HG03135 (cell line): ENCODE results near the gene RHBDD2.
"Not testable (repeated sequence)": the region's sequence is repeated elsewhere in the genome, so short reads cannot be mapped to it uniquely, and the experiment has no call there.

Source experiments
- ATAC-seq: cut with Tn5 transposase; IDR thresholded peaks from one replicate; pipeline ENCODE4 v1.9.1; 2021; ENCODE audit warnings: mild to moderate bottlenecking, moderate library complexity; ENCODE audit not compliant: unreplicated experiment

RHBDD2 gene

DNA sequence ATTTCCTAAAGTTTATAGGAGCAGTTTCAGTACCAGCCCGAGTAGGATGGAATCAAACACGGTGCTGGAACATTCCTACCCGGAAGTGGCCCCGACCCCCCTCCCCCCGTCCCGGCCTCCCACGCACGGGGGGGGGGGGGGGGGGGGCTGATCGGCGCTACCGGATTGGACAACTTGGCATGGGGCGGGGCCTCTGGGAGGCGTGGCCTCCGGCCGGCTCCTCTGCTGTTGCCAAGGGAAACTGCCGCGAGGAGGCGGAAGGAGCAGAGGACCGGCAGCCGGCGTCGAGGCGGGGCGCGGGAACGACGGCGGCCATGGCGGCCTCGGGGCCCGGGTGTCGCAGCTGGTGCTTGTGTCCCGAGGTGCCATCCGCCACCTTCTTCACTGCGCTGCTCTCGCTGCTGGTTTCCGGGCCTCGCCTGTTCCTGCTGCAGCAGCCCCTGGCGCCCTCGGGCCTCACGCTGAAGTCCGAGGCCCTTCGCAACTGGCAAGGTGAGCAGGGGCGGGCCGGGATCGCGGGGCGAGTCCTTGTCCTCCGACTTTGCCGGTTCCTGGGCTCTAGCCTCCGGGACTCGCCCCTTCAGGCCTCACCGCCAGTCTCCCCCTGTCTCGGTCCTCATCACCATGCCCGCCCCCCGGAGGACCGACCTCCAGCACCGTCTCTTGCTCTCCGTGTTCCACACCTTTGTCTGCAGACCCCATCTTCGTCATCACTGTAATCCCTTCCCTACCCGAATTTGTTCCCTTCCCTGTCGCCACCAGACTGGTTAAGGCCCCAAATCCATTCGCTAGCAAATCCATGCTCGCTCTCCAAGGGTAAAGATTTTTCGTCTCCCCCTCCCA is at the start of gene RHBDD2:
Gene RHBDD2 (plus strand): TSS at position 266 of the 843 bp plus-strand sequence. CDS start 49 bp downstream, at position 315.
- ATAC-seq, result peak; percentile 91

DNA sequence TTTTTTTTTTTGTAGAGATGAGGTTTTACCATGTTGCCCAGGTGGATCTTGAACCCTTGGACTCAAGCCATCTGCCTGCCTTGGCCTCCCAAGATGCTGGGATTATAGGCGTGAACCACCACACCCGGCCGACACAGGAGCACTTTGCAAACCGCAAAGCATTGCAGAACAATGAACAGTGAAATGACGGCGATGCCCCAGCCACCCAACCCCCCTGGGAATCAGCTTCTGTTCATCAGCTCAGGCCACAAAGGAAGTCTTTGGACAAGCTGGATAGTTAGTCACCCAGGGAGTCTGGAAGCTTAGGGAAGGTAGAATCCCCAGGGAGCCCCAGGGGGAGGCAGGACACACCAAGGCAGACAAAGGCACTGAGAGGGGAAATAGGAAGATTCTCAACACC is 49.2 kb upstream of the RHBDD2 start:
- ATAC-seq, result not testable (repeated sequence)

DNA sequence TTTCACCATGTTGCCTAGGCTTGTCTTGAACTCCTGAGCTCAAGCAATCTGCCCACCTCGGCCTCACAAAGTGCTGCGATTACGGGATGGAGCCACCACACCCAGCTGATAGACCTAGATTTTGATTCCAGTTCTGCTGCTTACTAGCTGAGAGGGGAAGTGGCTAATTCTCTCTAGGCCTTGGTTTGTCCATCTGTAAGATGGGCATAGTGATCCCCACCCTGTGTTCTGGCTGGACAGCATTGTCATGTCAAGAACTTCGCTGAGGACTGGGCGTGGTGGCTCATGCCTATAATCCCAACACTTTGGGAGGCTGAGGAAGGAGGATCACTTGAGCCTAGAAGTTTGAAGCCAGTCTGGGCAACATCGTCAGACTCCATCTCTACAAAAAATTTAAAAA is 47.9 kb upstream of the RHBDD2 start:
- ATAC-seq, result no peak

DNA sequence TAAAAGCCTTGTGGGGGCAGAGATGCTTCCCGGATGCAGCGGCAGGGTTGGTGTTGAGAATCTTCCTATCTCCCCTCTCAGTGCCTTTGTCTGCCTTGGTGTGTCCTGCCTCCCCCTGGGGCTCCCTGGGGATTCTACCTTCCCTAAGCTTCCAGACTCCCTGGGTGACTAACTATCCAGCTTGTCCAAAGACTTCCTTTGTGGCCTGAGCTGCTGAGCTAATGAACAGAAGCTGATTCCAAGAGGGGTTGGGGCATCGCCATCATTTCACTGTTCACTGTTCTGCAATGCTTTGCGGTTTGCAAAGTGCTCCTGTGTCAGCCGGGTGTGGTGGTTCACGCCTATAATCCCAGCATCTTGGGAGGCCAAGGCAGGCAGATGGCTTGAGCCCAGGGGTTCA is 45.2 kb upstream of the RHBDD2 start:
- ATAC-seq, result not testable (repeated sequence)

DNA sequence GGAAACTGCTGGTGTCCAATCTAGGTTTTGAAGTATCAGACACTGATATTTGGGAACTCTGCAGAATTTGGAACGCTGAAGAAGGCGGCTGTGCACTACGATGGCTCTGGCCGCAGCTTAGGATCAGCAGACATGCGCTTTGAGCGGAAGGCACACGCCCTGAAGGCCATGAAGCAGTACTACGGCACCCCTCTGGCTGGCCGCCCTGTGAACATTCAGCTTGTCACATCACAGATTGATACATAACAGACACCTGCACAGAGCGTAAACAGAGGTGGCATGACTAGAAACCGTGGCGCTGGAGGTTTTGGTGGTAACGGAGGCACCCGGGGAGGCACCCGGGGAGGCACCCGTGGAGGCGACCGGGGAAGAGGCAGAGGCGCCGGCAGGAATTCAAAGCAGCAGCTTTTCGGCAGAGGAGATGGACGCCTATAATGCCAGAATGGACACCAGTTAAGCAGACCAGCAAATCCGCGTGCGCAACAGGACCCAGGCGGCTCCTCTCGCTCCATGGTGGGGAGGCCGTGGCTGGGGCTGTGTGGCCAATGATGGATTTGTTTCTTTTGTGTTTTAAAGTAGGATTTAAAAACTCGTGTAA is 43.0 kb upstream of the RHBDD2 start:
- ATAC-seq, result no peak

DNA sequence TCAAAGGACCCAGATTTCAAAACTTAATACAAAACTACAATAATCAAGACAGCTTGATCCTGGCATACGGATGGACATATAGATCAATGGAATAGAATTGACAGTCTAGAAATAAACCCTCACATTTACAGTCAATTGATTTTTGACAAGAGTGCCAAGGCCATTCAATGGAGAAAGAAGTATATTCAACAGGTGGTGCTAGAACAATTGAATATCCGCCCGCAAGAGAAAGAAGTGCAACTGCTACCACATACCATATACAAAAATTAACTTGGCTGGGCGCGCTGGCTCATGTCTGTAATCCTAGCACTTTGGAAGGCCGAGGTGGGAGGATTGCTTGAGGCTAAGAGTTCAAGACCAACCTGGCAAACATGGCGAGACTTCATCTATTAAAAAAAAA is 42.0 kb upstream of the RHBDD2 start:
- no peak for ATAC-seq

DNA sequence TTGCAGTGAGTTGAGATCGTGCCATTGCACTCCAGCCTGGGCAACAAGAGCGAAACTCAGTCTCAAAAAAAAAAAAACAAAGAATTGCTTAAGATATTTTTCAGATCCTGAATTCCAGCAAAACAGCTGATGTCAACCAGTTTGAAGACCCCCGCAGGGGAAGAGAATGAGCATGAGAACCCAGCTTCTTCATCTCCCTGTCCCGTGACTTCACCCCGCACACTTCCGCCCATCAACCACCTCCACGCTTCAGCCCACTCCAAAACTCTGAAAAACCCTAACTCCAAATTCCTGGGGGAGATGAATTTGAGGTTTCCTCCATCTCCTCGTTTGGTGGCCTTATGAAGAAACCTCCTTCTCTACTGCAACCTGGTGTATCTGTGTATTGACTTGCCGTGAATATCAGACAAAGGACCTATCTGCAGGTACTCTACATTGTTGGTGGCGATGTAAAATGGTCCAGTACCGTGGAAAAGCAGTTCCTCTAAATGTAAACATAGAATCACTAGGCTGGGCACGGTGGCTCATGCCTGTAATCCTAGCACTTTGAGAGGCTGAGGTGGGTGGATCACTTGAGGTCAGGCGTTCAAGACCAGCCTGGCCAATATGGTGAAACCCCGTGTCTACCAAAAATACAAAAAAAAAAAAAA is 40.4 kb upstream of the RHBDD2 start:
- ATAC-seq, result not testable (repeated sequence)

DNA sequence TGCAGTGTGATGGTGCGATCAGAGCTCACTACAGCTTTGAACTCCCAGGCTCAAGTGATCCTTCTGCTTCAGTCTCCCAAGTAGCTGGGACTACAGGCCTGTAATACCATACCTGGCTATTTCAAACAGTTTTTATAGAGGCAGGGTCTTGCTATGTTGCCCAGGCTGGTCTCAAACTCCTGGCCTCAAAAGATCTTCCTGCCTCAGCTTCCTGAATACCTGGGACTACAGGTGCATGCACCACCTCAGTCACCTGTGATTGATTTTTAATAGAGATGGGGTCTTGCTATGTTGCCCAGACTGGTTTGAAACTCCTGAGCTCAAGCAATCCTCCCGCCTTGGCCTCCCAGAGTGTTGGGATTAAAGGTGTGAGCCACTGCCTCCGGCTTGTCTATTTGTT is 38.8 kb upstream of the RHBDD2 start:
- no peak for ATAC-seq

DNA sequence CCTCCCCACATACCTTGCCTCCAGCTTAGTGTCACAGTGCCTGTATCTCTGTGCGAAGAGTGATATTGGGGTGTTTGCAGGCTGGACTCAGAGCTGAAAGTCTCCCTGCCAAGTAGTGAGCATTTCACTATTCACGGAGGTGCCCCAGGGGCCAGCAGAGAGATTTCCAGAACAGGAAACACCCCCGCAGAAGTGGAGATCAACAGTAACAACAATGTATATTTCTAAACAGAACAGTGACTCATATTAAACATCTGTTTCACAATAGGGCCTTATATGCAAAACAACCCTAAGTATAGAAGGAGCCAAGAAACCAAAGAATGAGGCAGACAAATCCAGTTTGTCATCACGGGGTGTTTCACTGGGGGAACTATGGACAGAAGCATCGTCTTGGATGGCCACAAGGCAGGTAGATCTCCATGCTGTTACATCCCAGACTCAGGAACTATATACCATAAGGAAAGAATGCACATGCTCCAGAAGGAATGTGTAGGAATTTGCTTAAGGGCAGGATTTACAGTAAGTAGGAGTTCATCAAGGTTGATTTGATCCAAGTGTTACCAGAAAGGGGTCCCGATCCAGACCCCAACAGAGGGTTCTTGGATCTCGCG is 35.9 kb upstream of the RHBDD2 start:
- ATAC-seq, result peak; percentile 85

DNA sequence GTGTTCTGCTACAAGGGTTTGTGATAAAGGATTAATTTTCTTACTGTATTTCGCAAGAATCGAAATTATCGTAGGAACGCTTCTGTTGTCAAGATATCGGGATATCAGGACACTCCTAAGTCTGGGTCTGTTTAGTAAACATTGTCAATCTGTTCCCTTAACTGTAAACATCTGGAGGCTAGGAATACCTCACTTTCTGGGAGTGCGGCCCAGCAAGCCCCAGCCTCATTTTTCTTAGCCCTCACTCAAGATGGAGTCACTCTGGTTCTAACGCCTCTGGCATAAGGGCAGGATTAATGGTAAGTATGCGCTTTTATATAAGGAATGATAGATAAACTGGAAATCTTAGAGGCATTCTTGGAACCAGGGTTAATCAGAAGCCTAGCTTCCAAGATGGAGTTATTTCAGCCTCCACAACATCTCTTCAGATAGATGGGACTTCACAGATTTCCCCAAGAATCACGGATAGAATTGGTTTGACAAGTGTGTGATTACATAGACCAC is 35.2 kb upstream of the RHBDD2 start:
- no peak for ATAC-seq

DNA sequence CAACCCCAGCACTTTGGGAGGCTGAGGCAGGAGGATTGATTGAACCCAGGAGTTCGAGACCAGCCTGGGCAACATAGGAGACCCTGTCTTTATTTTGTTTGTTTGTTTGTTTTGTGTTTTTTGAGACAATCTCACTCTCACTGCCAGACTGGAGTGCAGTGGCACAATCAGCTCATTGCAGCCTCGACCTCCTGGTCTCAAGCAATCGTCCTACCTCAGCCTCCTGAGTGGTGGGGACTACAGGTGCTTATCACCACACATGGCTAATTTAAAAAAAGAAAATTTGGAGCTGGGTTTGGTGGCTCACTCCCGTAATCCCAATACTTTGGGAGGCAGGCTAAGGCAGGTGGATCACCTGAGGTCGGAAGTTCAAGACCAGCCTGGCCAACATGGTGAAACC is 34.7 kb upstream of the RHBDD2 start:
- no peak for ATAC-seq

DNA sequence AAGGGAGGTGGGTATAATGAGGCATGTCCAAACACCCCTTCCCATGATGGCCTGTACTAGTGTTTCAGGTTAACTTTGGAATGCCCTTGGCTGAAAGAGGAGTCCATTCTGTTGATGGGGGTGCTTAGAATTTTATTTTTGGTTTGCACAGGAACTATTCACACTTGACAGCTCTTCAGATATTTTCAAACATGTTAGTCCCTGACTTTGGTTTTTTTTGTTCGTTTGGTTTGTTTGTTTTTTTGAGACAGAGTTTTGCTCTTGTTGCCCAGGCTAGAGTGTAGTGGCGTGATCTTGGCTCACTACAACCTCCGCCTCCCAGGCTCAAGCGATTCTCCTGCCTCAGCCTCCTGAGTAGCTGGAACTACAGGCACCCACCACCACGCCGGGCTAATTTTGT is 33.7 kb upstream of the RHBDD2 start:
- ATAC-seq, result not testable (repeated sequence)

DNA sequence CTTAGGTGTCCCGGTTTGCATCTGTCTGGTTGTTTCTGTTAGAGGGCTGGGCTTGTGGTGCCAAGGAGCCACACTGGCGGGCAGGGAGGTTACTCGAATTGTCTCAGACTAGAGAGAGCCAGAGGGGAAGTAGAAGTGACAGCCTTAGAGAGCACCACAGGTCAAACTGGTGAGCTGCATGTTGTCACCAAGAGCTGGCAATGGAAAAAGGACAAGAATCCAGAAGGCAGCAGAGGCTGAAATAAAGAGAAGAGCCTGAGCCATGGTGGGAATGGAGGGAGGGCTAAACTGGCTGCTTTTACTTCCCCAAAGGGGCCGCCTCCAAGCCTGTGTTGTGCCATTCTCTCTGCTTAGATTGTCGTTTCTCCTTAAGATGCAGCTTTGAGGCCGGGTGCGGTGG is 31.1 kb upstream of the RHBDD2 start:
- no peak for ATAC-seq

DNA sequence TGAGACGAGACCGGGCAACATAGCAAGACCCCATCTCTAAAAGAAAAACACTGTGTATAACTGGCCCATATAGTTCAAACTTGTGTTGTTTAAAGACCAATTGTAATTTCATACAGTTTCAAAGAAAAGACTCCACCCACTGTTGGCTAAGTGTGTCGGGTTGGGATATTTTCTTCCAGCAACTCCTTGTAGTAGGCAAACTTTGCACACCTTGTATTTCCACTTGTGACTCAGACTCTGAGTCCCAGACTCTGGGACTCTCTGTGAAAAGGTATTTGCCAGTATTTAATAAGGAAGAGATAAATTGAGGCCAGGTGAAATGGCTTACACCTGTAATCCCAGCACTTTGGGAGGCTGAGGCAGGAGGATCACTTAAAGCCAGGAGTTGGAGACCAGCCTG is 29.3 kb upstream of the RHBDD2 start:
- no peak for ATAC-seq

DNA sequence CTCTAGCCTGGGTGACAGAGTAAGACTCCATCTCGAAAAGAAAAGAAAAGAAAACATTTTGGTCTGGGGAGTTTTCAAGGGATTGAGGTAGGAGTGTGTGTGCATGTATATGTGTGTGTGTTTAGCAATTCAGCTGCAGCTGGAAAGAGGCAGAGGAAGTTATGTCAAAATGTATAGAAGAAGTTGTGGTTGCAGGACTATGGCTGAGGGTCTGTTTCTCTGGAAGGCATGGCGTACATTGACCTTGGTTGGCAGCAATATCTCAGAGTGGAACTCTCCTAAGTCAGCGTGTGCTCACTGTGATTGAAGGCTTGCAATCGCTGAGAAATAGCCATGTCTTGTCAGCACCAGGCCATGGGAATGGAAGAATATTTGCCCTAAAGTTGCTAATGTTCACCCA is 28.6 kb upstream of the RHBDD2 start:
- ATAC-seq, result no peak

DNA sequence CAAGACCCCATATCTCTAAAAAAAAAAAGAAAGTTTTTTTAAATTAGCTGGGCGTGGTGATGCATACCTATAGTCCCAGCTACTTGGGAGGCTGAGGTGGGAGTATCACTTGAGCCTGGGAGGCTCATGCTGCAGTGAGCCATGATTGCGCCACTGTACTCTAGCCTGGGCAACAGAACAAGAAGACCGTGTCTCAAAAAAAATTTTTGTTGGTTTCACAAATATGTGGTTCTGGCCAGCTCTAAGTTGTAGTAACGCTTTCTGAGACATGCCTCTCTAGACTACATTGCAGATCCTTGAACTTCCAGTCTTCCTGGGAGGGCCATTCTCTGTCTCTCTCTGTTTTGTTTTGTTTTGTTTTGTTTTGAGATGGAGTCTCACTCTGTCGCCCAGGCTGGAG is 24.6 kb upstream of the RHBDD2 start:
- ATAC-seq, result no peak

DNA sequence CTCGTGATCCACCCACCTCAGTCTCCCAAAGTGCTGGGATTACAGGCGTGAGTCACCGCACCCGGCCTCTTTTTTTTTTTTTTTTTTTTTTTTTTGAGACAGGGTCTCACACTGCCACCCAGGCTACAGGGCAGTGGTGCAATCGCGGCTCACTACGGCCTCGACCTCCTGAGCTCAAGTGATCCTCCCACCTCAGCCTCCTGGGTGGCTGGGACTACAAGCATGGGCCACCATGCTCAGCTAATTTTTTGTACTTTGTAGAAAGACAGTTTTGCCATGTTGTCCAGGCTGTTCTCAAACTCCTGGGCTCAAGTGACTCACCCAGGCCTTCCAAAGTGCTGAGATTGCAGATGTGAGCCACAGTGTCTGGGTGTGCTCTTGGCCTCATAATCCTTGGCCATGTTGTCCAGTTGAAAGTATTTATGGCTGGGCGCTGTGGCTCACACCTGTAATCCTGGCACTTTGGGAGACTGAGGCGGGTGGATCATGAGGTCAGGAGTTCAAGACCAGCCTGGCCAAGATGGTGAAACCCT is 24.0 kb upstream of the RHBDD2 start:
- ATAC-seq, result not testable (repeated sequence)

DNA sequence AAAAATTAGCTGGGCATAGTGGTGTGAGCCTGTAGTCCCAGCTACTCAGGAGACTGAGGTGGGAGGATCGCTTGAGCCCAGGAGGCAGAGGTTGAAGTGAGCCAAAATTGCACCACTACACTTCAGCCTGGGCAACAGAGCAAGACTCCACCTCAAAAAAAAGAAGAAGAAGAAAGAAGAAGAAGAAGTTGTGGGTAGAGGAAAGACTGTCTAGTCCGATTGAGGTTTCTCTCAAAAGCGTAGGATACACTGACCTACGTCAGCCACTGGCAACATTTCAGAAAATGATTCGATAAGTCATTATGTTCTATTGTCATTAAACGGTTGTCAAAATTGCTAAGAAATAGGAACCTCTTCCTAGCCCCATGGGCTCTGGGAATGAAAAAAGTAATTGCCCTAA is 22.3 kb upstream of the RHBDD2 start:
- ATAC-seq, result no peak

DNA sequence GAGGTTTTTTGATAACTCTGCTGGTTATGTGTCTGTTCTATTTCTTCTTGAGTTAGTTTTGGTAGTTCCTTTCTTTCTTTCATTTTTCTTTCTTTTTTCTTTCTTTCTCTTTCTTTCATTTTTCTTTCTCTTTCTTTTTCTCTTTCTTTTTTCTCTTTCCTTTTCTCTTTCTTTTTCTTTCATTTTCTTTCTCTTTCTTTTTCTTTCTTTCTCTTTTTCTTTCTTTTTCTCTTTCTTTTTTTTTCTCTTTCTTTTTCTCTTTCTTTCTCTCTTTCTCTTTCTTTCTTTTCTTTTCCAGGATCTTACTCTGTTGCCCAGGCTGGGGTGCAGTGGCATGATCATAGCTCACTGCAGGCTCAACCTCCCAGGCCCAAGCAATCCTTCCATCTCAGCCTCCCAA is 20.4 kb upstream of the RHBDD2 start:
- no peak for ATAC-seq

DNA sequence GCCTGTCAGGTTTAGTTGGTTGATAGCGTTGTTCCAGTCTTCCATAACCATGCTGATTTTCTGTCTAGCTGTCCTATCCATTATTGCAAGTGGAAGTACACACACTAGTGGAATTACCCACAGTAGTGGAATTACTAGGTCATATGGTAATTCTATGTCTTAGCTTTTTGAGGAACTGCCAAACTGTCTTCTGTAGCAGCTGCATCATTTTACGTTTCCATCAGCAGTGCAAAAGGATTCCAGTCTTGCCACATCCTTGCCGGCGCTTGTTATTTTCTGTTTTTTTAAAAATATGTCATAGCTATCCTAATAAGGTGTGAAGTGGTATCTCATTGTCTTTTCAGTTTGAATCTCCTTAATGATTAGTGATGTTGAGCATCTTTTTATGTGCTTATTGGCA is 17.2 kb upstream of the RHBDD2 start:
- no peak for ATAC-seq

DNA sequence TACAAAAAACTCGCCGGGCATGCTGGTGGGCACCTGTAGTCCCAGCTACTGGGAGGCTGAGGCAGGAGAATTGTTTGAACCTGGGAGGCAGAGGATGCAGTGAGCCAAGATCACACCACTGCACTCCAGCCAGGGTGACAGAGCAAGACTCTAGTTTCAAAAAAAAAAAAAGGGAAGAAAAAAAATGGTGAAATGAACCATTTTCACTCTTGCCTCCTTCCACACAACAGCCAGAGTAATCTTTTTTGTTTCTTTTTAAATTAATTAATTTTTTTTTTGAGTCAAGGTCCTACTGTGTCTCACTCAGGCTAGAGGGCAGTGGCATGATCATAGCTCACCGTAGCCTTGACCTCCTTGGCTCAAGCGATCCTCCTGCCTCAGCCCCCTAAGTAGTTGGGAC is 14.6 kb upstream of the RHBDD2 start:
- ATAC-seq, result not testable (repeated sequence)
